HG03558 (cell line): ENCODE measurements around the gene SFTPB.
A peak's percentile ranks its signal among the peaks of the same experiment; 100 is the strongest.
"Not testable (repeated sequence)": the region's sequence is repeated elsewhere in the genome, so short reads cannot be mapped to it uniquely, and the experiment has no call there.

ENCODE experiments used
- ATAC-seq: cut with Tn5 transposase; IDR thresholded peaks from one replicate; pipeline ENCODE4 v1.9.1; 2021; ENCODE audit warnings: moderate number of reproducible peaks; ENCODE audit not compliant: unreplicated experiment; ENCODE audit errors: extremely low read depth

Gene SFTPB

DNA sequence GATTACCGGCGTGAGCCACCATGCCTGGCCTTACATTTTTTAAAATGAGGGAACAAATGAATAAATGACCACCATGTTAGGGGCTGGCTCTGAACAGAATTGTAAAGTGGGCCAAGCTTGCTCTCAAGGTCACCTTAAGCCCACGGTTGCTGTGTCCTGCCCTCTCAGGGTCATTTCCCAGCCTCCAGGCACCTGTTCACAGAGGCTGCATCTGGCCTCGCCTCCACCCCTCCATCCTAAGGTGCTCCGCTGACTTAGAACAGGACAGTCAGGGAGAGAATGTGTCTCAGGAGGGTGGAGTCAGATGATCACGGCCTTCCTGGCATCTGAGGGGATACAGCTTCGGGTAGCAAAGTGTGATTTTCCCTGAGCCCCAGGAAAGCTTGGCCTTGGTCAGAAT, 7.3 kb downstream of the SFTPB start:
- no peak for ATAC-seq

DNA sequence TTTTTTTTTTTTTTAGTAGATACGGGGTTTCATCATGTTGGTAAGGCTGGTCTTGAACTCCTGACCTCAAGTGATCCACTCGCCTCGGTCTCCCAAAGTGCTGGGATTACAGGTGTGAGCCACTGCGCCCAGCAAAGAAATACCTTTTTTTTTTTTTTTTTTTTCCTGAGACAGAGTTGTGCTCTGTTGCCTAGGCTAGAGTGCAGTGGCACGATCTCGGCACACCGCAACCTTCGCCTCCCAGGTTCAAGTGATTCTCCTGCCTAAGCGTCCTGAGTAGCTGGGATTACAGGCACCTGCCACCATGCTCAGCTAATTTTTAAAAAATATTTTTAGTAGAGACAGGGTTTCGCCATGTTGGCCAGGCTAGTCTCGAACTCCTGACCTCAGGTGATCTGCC, 7.7 kb downstream of the SFTPB start:
- ATAC-seq, result not testable (repeated sequence)

DNA sequence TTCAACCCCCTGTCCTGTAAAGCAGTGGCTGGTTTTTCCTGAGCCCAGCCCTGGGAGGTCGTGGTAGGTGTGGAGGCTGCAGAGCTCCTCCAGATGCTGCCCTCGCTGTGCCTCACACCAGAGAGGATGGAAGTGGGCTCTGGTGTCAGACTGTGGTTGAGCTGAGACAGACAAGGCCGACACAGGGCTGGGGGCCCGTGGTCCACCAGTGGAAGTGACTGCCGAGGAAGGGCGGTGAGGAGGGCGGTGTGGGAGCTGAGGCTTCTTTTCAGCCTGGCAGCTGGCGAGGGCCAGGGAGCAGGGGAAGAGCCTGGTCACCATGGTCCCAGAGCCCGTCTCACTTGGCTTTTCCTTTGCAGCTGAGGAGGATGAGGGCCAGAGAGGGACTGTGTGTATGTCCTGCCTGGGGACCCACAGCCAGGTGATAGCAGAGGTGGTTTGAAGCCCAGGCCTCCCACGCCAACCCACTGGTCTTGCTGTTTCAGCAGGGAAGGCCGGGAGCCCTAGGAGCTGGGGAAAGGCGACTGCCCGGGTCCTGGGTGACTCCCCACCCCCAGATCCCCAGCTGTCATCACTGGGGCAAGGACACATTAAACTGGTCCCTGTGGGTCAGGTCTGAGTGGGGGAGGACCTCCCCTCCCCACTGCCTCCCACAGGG, 8.5 kb downstream of the SFTPB start:
- no peak for ATAC-seq

DNA sequence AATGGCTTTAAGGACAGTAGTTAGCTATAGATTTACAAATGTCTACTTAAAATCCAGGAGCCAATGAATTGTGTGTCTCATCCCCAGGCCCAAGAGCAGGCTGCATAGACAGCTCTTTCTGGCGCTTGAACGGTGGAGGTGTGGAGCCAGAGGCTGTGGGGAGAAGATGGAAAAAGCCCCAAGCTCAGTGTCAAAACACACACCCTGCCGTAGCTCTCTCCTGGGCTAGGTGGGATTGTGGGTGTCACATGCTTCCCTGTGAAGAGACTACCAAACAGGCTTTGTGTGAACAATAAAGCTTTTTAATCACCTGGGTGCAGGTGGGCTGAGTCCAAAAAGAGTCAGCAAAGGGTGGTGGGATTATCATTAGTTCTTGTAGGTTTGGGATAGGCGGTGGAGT, 10.6 kb downstream of the SFTPB start:
- ATAC-seq, result not testable (repeated sequence)

DNA sequence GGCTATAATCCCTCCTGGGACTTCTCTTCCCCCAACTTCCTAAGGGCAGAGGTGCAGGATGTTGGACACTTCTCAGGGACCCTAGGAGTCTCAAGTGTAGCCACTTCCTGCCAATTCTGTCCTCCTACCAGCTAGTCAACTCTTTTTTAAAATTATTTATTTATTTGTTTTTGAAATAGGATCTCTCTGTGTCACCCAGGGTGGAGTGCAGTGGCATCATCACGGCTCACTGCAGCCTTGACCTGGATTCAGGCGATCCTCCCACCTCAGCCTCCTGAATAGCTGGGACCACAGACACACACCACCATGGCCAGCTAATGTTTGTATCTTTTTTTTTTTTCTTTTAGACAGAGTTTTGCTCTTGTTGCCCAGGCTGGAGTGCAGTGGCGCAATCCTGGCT, 11.5 kb downstream of the SFTPB start:
- ATAC-seq, result no peak

DNA sequence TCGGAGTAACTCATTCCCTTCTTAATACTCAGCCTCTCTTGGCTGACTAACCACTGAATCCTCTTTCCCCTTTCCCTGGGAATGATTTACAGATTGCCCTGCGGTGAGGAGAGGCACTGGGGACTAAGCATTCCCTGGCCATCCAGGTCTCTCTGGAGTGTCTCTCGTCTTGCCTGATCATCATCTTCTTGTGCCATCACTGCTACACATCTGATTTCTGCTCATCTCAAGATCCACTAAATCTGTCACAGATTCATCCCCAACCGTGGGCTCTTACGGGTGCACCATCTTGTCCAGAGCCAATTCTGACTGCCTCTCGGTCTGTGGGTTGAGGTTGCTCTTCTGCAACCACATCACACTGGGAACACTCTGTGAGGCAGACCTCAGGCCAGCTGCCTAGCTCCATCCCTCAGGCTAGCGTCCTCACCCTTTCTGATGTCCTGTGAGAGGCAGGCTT, 12.0 kb downstream of the SFTPB start:
- ATAC-seq, result no peak

DNA sequence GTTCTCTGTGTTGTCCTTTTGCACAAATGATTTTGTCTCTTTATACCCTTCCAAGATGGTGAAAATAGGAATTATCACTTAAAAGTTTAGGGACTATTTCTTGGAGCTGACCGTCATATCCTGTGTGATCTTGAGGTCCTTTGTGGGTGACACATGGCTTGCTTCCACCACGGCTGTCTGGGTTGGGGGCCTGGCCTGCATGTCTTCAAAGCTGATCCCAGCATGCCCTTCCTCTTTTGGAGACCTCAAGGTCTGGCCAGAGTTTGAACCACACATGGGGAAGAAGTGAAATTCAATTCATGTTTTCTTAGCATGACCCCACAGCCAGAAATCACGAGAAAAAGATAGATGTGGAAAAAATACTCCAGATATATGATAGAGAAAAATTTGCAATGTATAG, 14.0 kb downstream of the SFTPB start:
- no peak for ATAC-seq

DNA sequence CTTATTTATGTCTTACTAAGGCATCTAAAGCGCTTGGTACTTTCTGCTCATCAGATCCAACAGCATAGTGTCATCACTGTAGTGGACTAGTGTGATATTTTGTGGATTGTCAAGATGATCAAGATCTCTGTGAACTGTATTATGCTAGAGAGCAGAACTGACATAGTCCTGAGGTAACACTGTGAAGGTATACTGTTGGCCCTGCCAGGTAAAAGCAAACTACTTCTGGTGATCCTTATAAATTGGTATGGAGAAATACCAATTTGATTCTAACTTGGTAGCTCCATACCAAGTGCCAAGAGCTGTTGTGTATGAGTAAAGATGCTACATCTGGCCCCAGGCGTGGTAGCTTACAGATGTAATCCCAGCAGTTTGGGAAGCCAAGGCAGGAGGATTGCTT, 15.9 kb downstream of the SFTPB start:
- ATAC-seq, result no peak

DNA sequence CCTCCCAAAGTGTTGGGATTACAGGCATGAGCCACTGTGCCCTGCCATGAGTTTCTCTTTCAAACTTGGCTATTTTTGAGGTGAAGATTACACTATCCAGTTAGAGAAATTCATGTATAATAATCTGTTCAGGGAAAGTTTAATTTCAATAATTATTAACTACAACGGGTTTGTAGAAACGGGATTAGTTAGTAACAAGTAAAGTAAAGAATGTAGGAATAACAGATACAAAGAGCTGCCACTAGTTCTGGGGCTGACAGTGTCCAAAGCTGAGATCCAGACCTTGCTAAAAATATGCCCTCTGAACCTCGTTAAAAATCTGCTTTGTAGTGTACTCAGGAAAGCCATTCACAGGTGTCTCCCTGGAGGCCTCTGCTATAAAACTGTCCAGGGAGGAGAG, 16.9 kb downstream of the SFTPB start:
- ATAC-seq, result no peak

DNA sequence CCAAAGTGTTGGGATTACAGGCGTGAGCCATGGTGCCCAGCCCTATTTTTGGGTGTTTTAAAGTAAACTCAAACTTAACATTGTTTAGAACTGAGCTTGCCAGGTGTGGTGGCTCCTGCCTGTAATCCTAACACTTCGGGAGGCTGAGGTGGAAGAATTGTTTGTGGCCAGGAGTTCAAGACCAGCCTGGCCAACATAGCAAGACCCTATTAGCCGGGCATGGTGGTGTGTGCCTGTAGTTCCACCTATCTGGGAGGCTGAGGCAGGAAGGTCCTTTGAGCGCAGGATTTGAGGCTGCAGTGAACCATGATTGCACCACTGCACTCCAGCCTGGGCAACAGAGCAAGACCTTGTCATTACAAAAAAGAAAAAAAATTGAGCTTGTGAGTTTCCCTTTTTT, 17.5 kb downstream of the SFTPB start:
- no peak for ATAC-seq

DNA sequence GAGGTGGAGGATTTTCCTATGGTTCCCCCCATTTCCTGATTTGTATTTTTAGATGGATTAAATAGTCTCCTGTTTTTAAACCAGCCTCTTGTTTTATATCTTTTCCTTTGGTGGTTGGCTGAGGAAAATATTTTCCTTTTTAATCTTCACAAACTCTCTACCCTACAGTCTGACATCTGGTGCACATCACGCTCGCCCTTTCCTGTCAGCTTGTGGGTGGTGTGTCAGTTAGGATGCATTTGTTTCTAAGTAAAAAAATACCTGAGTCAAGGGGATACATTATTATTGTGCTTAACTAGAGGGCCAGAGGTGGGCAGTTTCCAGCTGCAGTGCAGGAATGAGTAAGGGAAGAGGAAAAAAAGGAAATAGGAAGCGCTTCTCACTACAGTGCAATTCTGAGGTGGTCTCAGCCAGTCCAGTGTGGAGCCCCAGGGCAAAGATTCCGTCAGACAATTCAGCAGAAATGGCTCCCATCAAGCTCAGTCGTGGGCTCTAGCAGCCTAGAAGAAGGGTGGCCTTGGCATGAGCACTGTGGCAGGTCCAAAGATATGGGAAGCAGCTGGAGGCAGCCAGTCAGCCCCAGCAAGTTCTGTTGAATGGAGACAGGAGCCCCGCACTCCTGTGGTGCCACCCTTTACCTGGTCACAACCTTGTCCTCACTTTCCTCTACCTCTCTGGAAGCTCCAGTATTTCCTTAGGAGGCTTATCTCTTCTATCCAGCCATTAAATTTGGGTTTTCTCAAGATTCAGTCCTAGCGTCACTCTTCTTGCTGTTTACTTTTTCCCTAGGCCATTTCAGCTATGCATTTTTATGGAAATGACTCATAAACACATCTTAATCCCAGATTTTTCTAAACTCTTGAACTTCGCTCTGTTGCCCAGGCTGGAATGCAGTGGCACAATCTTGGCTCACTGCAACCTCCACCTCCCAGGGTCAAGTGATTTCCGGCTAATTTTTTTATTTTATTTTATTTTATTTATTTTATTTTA, 18.5 kb downstream of the SFTPB start:
- ATAC-seq, result no peak

DNA sequence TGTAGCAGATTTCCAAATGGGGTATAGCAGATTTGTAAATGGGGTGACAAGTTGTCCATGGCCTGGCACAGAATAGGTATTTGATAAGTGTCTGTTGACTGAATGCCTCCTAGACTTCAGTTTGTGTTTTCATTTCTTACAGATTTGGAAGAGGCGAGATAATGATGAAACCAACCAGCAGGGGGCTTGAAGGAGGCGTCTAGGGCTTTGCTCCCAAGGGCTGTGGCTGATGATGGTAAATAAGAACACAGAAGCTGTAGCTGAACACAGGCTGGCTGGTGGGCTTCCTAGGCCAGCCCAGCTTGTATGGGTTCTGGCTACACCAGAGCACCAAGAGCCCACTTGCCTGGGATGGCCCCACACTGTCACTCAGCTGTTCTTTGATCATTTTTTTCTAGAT, 19.4 kb downstream of the SFTPB start:
- no peak for ATAC-seq

DNA sequence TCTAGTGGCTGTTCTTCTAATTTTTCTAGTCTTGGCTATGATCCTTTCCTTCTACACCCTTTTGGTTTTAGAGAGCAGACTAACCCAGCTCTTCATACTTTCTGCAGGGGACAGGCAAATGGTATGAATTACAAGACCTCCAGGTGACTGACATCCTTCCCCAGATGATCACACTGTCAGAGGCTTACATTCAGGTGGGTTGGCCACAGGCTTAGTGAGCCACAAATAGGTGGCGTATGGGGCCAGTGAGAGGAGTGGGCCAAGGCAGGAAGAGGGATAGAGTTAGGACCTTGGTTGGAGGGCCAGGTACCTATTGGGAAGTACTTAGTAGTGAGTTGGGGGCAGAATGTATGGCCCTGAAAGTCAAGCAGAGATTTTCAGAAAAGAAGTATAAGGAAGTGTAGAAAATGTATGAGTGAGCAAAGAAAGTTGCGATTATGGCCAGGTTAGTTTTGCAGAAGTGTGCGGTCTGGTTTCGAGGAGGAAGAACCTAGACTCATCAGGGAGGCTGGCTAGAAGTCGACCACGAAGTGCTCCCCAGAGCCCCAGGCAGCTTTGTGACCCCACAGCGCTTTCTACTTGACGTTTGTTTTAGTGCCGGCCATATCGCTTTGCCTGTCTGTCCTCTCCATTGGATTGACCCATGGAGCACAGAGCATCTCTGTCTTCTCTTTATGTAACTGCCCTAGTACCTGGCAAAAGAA, 20.0 kb downstream of the SFTPB start:
- ATAC-seq, result no peak

DNA sequence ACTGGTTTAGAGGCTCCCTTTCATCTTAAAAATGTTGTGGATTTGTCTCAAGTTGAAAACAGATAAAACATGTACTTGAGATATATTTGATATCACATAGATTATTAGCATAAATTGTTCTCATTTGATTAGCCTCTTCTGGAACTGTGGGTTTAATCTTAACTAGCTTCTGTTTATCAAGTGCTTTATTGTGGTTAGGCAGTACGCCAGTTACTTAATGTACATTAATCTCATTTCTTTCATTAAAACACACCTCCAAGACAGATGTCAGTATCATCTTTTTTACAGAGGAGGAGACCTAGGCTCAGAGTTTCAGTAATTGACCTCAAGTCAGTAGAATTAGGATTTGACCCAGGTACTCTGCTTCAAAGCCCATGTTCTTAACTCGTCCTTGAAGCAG, 21.8 kb downstream of the SFTPB start:
- no peak for ATAC-seq

DNA sequence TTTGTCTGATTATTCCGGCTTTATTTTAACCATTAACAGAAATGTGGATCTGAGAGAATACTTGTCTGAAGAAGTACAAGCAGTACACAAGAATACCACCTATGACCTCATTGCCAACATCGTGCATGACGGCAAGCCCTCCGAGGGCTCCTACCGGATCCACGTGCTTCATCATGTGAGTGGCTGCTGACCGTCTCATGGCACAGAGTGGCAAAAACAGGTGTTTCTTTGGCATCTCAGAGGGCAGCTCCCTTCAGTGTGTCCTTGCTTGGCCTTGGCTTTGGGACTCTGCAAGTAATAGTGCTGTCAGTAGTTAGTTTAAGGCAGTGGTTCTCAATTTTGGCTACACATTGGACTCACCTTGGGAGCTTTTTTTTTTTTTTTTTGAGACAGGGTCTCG, 23.1 kb downstream of the SFTPB start:
- ATAC-seq, result no peak

DNA sequence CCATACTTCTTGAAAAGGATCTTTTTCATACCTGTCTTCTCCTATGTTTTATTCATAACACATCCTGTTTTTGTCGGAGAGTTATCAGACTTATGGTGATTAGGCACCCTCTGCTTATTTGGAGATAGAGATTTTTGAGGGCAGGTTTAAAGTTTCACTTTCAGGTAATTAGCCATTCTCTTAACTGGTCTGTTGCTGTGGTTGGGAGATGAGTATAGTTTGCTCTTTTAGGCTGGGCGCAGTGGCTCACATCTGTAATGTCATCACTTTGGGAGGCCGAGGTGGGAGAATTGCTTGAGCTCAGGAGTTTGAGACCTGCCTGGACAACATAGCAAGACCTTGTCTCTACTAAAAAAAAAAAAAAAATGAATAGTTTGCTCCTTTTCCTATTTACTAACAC, 25.3 kb downstream of the SFTPB start:
- no peak for ATAC-seq

DNA sequence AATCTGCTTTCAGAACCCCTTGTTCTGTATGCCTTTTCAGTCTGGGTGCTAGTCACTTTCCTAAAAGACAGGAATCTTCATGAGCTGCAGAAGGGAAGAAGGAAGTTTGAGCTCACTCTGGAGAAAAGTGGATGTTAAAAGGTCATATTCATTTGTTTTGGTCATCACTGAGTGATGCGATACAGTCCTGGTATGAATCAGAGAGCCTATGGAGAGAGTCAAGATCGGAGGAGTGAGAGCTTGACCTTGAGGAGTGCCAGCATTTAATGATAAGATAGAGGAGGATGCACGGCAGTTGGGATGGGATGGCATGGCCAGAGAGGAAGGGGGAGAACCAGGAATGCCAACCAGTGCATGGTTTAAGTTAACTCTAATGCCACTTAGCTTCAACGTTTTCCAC, 32.4 kb downstream of the SFTPB start:
- ATAC-seq, result no peak

DNA sequence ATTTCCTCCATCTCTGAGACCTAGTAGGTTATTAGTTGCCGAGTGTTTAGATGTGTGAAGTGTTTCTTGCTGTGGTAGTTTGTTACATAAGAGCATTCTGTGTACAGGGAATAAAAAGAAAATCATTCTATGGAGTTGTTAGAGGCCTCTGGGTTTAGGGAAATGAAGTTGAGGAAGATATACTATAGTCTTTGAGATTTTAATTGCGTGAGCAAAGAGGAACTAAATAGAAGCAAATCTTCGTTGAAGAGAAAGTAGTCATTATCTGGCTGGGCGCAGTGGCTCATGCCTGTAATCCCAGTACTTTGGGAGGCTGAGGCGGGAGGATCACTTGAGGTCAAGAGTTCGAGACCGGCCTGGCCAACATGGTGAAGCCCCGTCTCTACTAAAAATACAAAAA, 33.0 kb downstream of the SFTPB start:
- ATAC-seq, result no peak

DNA sequence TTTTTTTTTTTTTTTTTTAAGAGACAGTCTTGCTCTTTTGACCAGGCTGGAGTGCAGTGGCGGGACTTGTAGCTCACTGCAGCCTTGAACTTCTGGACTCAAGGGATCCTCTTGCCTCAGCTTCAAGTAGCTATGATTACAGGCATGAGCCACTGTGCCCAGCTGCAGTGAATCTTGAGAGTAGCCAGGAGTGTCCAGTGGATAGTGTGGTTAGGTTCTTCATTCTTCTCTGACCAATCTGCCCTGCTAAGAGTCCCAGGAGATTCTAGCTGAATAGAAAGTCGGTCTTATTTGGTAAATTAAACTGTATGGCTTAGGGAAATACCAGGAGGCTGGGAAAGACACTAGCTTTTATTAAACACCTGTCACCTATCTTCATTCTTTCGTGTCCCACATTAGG, 36.7 kb downstream of the SFTPB start:
- ATAC-seq, result no peak

DNA sequence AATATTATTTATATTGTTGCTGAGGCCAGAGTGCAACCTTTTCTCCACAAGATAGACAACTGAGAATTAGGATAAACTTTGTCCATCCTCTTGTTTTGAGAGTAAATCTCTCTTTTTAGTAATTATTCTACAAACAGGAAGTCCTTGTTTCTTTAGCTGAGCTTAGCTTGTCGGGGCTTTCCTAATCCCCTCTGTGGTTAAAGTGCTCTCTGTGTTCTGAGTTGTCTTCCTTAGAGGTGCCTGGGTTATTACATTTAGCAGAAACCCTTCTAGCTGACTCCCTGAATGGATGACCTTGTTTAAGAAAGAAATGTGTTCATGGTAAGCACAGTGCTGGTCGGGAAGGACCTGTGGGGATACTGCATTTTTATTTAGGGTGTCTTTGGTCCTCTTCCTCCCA, 39.3 kb downstream of the SFTPB start:
- ATAC-seq, result peak; percentile 52

DNA sequence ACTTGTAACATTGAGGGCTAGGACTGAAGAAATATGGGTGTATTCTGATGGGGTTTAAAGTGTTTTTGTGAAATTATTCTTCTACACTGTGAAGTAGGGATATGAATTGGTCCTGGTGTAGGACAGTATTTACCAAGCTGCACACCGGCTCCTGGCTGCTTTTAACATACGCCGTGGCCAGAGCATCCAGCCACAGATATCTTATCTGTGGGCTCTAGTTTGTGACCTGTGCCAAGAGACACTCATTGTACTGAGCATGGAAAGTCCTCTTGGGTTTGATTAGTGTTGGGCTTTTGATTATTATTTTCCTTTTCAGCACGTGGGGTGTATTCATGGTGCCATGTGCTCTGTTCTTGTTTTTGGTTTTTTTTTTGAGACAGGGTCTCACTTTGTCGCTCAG, 44.0 kb downstream of the SFTPB start:
- no peak for ATAC-seq
